Measurements from ENCODE around the gene PIPOX.

PIPOX gene

DNA sequence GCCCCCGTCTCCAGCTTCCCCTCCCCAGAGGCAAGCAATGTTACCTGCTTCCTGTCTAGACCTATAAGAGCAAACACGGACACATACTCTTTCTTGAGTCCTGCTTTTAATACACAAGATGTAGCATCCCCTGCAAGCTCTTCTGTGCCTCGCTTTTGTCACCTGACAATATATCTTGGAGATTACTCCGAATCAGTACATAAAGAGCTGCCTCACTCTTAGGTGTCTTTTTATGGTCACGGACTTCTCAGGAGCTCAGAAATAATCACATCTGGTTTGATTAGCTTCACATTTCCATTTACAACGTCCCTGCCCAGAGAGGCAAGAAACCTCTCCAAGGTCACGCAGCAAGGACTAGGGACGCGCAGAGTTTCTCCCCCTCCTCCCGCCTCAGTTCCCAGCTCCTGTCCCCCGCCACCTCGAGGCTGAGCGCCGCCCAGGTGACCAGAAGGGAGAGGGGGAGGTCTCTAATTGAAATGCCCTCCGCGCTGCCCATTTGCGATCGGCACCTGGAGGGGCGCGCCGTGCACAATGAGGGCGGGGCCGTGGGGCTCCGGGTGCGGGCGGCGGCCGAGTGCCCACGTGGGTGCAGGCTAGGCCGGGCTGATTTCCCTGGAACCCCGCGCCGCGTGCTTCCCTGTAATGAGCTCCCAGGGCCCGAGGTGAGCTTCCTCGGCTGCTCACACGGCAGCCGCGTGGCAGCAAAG is 23.3 kb upstream of the PIPOX start:
- no peak for DNase-seq (ENCODE audit: low read depth)
- TF ChIP-seq, protein P1, sequence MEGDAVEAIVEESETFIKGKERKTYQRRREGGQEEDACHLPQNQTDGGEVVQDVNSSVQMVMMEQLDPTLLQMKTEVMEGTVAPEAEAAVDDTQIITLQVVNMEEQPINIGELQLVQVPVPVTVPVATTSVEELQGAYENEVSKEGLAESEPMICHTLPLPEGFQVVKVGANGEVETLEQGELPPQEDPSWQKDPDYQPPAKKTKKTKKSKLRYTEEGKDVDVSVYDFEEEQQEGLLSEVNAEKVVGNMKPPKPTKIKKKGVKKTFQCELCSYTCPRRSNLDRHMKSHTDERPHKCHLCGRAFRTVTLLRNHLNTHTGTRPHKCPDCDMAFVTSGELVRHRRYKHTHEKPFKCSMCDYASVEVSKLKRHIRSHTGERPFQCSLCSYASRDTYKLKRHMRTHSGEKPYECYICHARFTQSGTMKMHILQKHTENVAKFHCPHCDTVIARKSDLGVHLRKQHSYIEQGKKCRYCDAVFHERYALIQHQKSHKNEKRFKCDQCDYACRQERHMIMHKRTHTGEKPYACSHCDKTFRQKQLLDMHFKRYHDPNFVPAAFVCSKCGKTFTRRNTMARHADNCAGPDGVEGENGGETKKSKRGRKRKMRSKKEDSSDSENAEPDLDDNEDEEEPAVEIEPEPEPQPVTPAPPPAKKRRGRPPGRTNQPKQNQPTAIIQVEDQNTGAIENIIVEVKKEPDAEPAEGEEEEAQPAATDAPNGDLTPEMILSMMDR (conservative IDR thresholded peaks at IDR 0.05; ENCODE audit: low read length) = no peak
- H3K4me3 ChIP-seq (ENCODE audit: low read length) = no peak overlapping the region

DNA sequence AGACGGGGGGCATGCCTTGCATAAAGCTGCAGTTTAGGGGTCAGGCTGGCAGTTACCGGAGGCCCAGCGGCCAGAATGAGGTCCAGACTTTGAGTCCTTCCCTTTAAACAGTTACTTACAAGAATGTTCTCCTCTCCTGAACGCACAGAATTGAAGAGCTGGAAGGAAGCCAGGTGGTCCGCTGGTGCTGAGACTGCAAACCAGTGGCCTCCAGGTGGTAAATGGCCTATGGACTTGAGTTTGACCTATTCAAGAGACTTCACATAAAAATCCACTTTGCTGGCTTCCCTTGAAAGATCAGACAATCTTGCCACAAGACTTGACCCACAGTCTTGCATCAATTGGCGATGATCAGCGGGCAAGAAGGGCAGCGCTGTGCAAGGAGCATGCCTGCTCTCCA is 22.4 kb upstream of the PIPOX start:
- no peak overlapping the region for H3K4me3 ChIP-seq (ENCODE audit: low read length)
- TF ChIP-seq, protein P1 (conservative IDR thresholded peaks at IDR 0.05; ENCODE audit: low read length) = no peak
- DNase-seq (ENCODE audit: low read depth) = no peak

DNA sequence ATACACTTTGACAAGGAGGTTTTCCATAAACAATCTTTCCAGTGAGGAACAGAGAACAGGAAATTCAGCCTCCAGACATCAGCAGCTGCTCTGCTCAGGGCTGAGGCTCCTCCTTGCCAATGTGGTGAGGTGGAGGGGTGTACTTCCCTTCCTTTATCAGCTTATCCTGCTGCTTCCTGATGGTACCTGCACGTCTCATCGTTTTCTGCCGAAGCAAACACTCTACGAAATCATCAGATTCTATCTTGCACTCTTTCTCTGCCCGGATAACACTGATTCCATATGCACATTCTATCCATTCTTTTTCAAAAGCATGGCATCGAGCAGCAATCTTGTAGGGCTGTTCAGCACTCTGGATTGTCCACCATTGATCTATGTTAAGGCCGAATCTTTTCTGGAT is 21.7 kb upstream of the PIPOX start:
- TF ChIP-seq, protein P1 (conservative IDR thresholded peaks at IDR 0.05; ENCODE audit: low read length) = no peak
- no peak for DNase-seq (ENCODE audit: low read depth)
- H3K4me3 ChIP-seq (ENCODE audit: low read length) = no peak overlapping the region

DNA sequence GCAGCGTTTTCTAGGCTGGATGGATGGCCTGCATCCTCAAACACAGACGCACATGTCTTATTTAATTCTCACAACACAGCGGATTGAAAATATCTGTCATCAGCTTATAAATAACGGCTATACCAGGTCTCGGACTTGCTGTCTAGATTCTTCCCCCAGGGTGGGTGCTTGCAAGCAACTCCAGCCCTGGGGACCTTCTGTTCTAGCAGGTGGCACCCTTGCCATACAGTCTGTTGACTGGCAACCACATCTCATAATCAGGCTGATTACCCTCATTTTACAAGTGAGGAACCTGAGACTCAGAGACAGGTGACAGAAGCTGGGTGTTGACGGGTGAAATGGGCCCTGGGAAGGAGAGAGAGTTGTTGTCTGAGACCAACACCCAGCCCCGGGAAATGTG is 20.9 kb upstream of the PIPOX start:
- DNase-seq (ENCODE audit: low read depth) = no peak
- TF ChIP-seq, protein P1 (conservative IDR thresholded peaks at IDR 0.05; ENCODE audit: low read length) = no peak
- H3K4me3 ChIP-seq (ENCODE audit: low read length) = no peak overlapping the region

DNA sequence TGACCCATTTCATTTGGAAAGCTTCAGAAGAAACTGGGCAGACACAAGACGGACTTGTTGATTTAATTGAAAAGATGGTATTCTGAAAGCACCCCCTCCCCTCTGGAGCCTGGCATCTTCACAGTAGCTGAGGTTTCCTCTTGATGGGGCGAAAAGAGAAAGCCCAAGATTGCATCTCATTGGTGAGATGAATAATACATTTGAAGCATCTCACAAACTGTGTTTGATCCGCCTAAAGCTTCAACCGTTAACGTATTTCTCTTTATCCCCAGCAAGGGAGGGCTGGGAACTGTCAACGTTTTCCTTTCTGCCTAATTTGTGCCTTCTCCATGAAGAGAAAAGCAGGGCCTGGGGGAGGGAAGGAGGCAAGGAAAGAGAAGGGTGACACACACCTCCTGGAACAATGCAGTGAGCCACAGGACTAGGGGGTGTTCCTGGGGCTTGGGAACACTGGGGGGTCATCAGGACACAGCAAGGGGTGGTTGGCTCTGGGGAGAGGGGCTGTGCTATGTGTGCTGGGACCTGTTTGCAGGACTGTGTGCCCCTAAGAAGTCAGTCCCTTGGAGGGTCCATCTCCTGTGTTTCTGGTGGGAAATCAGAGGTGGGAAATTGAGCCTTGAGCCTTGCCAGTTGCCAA is 18.5 kb upstream of the PIPOX start:
- DNase-seq (ENCODE audit: low read depth) = no peak
- H3K4me3 ChIP-seq (ENCODE audit: low read length) = no peak overlapping the region
- TF ChIP-seq, protein P1 (conservative IDR thresholded peaks at IDR 0.05; ENCODE audit: low read length) = no peak

DNA sequence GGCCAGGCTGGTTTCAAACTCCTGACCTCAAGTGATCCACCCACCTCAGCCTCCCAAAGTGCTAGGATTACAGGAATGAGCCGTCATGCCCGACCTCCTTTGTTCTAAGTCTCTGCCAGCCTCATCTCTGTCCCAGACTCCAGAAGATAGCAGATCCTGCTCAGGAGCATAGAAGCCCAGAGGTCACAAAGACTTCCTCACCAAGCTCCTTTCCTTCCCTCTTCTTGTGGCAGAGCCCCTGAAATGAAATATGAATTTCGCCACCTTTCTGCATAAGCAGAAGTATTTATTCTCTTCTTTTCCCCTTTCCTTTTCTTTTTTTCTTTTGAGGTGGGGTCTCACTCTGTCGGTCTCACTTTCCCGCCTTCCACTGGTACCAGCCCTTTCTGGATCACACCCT is 11.5 kb upstream of the PIPOX start:
- no peak overlapping the region for H3K4me3 ChIP-seq (ENCODE audit: low read length)
- no peak for DNase-seq (ENCODE audit: low read depth)
- TF ChIP-seq, protein P1 (conservative IDR thresholded peaks at IDR 0.05; ENCODE audit: low read length) = no peak

Data from AG10803 (cell line).